Muscle layer of colon (tissue), 2 donors: ENCODE measurements around the gene PAFAH1B2.
A peak's percentile ranks its signal among the peaks of the same experiment; 100 is the strongest.
"Not testable (repeated sequence)": the region's sequence is repeated elsewhere in the genome, so short reads cannot be mapped to it uniquely, and the experiment has no call there.

Experiments
- H3K27ac ChIP-seq: one replicate; pipeline ENCODE4 v1.7.0; 2013; ENCODE audit warnings: low read depth, mild to moderate bottlenecking, low read length, moderate library complexity
- H3K27me3 ChIP-seq, 2 donors: one replicate each; pipeline ENCODE4 v1.7.0; 2013; ENCODE audit warnings: low read length in 2 of 2, mild to moderate bottlenecking in 2 of 2; ENCODE audit not compliant: insufficient read depth in 2 of 2, control insufficient read depth in 1 of 2
- H3K36me3 ChIP-seq: one replicate; pipeline ENCODE4 v1.7.0; 2013; ENCODE audit warnings: mild to moderate bottlenecking, low read length; ENCODE audit not compliant: insufficient read depth
- H3K4me1 ChIP-seq: one replicate; pipeline ENCODE4 v1.7.0; 2013; ENCODE audit warnings: mild to moderate bottlenecking, low read length; ENCODE audit not compliant: insufficient read depth
- H3K4me3 ChIP-seq, 2 donors: one replicate each; pipeline ENCODE4 v1.7.0; 2013; ENCODE audit warnings: low read length in 2 of 2, low read depth in 1 of 2, mild to moderate bottlenecking in 1 of 2, moderate library complexity in 1 of 2
- H3K9ac ChIP-seq: one replicate; pipeline ENCODE4 v1.7.0; 2013; ENCODE audit warnings: low read length
- H3K9me3 ChIP-seq: one replicate; pipeline ENCODE4 v1.7.0; 2013; ENCODE audit warnings: mild to moderate bottlenecking, low read length
- donor health status: abdominal sarcoma.
- donor health status: Adenocarcinoma of cecum.

PAFAH1B2 gene

DNA sequence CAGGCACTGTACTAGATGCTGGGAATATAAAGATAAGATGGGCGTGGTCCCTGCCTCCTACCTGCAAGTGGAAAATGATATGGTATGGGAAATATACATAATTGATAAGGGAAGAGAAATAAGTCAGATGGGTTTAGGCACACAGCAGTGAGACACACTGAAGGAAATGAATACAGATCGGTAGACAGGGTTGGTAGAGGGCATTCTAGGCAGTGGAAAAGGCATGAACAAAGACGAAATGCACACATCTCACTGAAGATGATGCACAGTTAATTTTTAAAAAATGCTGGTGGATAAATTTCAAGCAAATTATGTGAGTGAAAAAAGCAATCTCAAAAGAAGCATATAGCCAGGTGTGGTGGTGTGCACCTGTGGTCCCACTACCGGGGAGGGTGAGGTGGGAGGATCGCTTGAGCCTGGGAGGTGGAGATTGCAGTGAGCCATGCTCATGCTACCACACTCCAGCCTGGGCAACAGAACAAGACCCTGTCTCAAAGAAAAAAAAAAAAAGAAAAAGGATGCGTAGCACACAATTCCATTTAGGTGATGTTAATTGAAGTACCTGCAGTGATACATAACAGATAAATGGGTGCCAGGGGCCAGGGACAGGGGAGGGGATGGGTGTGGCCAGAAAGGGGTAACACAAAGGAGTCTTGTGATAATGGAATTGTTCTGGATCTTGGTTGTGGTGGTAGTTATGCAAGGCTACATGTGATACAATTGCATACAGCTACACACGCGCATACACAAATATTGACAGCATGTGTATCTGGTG, 65.5 kb downstream of the PAFAH1B2 start:
- not testable (repeated sequence) for H3K4me3 ChIP-seq, H3K27me3 ChIP-seq, H3K9ac ChIP-seq, H3K9me3 ChIP-seq
- H3K36me3 ChIP-seq = peaks cover 27% of the 10 kb centered on the region
- peak overlapping the region; percentile 66 for H3K27ac ChIP-seq
- H3K4me1 ChIP-seq = peaks cover 10% of the 10 kb centered on the region

DNA sequence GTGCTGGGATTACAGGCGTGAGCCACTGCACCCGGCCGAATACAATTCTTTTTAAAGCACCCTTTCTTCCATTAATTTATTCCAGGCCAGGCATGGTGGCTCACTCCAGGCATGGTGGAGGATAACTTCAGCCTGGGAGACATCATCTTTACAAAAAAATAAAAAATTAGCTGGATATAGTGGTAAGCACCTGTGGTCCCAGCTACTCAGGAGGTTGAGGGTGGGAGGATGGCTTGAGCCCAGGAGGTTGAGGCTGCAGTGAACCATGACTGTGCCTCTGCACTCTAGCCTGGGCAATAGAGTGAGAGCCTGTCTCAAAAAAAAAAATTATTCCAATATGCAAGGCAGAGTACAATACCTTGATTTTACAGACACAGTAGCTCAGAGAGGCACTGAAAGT, 66.5 kb downstream of the PAFAH1B2 start:
- Histone ChIP-seq H3K4me3 (no peak overlapping the region), H3K36me3 (peaks cover 19% of the 10 kb centered on the region), H3K27me3 (no peaks in the 10 kb centered on the region), H3K27ac (no peak overlapping the region), H3K4me1 (peaks cover under 1% of the 10 kb centered on the region), H3K9me3 (no peaks in the 10 kb centered on the region), H3K9ac (no peak overlapping the region)

DNA sequence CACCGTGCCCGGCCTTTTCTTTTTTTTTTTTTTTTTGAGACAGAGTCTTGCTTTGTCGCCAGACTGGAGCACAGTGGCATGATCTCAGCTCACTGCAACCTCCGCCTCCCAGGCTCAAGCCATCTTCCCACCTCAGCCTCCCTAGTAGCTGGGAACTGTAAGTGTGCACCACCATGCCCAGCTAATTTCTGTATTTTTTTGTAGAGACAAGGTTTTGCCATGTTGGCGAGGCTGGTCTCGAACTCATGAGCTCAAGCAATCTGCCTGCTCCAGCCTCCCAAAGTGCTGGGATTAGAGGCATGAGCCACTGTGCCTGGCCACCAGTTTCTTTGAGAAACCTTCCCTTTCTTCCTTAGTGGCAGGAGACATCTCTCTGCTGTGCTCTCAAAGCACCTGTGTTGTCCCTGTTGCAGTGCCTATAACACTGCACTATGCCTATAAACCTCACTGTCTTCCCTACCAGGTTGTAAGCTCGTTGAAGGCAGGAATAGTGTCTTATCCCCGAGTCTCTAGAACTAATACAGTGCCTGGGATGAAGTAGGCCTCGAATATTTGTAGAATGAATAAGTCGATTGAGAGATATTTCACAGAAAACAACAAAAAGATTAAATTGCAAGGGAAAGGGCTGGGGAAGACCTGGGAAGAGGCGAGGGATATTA, 68.7 kb downstream of the PAFAH1B2 start:
- Histone ChIP-seq H3K36me3 (peaks cover 30% of the 10 kb centered on the region), H3K27ac (no peak overlapping the region), H3K9me3 (no peaks in the 10 kb centered on the region)

DNA sequence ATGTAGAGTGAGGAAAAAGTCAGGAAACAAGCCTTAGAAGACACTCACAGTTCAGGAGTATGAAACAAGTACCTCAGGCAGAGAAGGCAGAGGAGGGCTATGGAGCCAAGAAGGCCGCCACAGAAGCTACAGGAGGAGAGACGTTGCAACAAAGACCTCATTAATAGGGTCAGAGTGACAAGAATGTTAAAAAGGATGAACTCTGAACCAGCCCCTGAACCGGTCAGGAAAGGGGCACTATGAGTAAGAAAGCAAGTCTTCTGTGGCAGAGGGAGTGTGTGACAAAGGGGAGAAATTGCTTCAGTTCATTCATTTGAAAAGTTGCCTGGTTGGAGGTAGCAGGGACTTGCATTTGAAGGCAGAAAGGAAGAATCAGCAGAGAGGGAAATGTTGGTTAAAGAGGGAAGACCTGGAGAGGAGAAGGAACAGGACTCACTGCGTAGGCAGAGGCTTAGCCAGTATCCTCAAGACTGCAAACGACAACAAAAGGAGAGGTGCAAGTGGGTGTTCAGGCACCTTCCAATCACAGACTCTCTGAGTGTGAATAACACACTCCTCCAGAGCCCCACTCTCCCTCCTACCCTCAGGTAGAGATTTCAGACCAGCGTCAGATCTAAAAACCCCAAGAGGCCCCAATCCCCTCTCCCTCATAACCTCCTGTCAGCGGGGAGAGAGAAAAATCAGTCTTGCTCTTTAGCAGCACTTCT, 70.5 kb downstream of the PAFAH1B2 start:
- H3K9me3 ChIP-seq = no peaks in the 10 kb centered on the region
- H3K4me3 ChIP-seq = no peak overlapping the region
- H3K9ac ChIP-seq = no peak overlapping the region
- H3K36me3 ChIP-seq = peaks cover 43% of the 10 kb centered on the region
- no peaks in the 10 kb centered on the region for H3K27me3 ChIP-seq
- H3K27ac ChIP-seq = peak overlapping the region; percentile 24
- peaks cover 39% of the 10 kb centered on the region for H3K4me1 ChIP-seq

More for the DNA sequence above, 68.7 kb downstream of the PAFAH1B2 start:
- H3K4me1 ChIP-seq = peaks cover 22% of the 10 kb centered on the region
- H3K9ac ChIP-seq = no peak overlapping the region
- no peaks in the 10 kb centered on the region for H3K27me3 ChIP-seq
- H3K4me3 ChIP-seq = no peak overlapping the region

DNA sequence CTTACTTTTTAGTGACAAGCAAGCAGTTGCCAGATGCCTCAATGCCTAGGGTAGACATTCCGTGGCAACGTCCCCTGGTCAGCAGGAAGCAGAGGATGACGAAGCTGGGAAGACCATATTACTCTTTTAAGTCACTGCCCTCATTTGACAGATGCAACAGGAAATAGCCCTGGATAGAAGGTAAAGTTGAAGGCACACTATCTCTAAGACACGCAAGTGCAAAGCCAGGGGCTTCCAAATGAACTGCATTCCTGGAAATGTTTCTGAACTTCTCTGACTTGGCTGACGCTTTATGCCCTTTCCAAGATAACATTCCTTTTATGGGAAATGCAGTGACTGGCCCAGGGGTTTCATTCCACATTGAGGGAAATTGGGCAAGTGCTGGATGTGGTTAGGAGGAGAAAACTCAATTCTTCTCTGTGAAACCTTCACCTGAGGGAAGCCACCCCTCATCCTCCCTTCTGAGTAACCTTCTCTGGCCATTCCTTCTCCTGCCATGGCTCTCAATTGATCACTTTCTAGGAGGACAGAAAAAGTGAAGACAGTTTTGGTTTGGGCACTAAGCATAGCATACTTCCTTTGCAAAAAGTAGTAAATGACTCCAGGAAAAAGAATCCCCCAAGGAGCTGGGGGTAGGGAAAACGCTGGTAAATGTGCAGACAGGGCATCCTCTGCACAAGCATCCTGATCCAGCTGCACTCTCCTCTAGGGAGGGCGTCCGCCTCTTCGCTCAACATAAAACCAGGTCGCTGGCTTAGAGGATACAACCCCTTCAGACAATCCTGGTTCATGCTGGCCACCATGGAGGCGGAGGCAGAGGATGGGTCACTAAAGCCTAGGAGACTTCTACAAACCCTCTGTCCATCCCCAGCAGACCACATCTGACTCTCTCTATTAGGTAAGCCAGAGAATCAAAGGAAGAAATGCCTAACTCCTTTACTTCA, 73.3 kb downstream of the PAFAH1B2 start:
- Histone ChIP-seq H3K9me3 (no peaks in the 10 kb centered on the region), H3K27ac (peak overlapping the region; percentile 89), H3K4me1 (peaks cover 68% of the 10 kb centered on the region), H3K36me3 (peaks cover 43% of the 10 kb centered on the region), H3K9ac (peak overlapping the region; percentile 42), H3K27me3 (no peaks in the 10 kb centered on the region), H3K4me3 (peak overlapping the region in 1 of 2 donors; percentile 19)

DNA sequence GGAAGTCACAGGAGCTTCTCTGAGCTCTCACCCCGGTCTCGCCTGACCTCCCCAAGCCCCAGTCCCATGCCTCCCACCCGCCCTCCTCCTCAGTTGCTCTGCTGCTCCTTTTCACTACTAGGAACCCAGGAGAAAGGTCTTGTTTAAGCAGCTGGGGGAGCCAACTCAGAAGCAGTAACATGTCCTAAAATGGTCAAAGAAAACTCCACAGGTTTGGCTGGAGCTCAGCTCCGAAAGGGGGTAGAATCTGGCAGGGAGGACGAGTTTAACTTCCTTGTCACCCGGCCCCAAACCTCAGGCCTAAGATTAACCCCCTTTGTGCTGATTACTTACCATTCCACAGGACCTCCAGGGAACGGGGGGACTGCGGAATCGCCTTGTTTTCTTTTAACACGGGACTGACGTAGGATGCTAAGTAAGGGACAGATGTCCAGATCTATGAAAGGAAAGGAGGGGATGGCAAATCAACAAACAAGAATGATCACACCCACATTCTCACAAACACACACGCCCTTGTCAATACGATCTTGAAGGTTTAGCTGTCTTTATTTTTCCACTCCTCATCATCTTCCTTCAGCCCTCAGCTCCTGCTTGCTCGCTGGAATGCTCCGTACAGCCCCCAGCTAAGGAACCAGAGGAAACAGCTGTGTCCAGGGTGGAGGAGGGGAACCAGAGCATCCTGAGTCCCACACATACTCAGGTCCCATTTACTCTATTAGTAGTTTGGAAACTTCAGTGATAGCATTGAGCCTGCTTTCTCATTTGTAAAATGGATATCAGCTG, 74.2 kb downstream of the PAFAH1B2 start:
- H3K4me1 ChIP-seq = peaks cover 77% of the 10 kb centered on the region
- H3K4me3 ChIP-seq = peak overlapping the region in 1 of 2 donors; percentile 19
- peak overlapping the region; percentile 42 for H3K9ac ChIP-seq
- H3K36me3 ChIP-seq = peaks cover 38% of the 10 kb centered on the region
- H3K27ac ChIP-seq = peak overlapping the region; percentile 89
- no peaks in the 10 kb centered on the region for H3K9me3 ChIP-seq
- no peaks in the 10 kb centered on the region for H3K27me3 ChIP-seq

DNA sequence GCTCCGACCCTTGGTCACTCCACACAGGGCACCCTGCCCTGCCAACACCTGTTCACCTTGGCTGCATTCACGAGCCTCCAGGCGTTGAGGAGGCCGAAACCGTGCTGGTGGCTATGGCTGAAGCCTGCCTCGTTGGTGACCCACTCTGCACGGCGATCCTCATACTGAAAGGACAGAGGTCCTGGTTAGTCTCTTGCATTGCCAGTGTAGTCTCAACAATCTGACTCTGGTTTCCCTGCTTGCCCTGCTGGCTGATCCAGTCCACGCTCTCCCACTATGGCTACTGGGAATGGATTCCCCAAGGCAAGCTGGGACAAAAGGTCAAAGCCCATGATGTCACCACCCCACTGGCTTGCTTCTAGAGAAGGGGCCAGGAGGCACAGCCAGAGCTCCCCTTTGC, 74.9 kb downstream of the PAFAH1B2 start:
- Histone ChIP-seq H3K9me3 (no peaks in the 10 kb centered on the region), H3K9ac (peak overlapping the region; percentile 42), H3K27me3 (no peaks in the 10 kb centered on the region), H3K27ac (peak overlapping the region; percentile 89), H3K4me1 (peaks cover 84% of the 10 kb centered on the region), H3K36me3 (peaks cover 42% of the 10 kb centered on the region), H3K4me3 (peak overlapping the region in 1 of 2 donors; percentile 16)

DNA sequence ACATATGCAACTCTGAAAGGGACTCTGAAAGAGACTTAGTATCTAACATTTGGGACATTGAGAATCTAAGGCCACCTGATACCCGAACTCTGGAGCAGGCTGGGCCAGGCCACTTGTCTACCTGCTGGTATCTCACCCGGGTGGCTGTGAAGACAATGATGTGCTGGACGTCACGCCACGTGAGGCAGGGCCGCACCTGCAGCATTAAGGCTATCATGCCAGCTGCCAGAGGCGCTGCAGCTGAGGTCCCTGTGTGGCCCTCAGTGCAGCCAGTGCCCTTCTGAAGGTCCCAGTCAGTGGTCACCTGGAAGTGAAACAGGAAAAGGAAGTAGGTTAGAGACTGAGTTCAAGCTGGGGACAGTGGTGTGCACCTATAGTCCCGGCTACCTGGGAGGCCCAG, 75.4 kb downstream of the PAFAH1B2 start:
- Histone ChIP-seq H3K4me3 (peak overlapping the region in 1 of 2 donors; percentile 16), H3K9me3 (no peaks in the 10 kb centered on the region), H3K27me3 (no peaks in the 10 kb centered on the region), H3K27ac (peak overlapping the region; percentile 89), H3K4me1 (peaks cover 88% of the 10 kb centered on the region), H3K36me3 (peaks cover 42% of the 10 kb centered on the region), H3K9ac (peak overlapping the region; percentile 42)

DNA sequence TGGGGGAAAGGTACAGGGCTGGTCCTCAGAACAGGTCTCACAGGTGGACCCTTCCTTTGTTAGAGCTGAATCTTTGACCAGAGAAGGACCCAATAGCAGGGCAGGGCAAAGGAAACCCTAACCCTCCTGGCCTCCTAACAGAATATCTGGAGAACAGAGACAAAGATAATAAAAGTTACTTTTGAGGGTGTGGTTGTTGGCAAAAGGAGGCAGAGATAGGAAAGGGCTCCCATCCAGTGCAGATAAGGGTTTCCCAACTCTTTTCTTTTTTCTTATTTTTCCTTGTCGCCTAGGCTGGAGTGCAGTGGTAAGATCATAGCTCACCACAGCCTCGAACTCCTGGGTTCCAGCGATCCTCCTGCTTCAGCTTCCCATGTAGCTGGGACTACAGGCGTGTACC, 75.9 kb downstream of the PAFAH1B2 start:
- Histone ChIP-seq H3K9ac (peak overlapping the region; percentile 42), H3K27me3 (no peaks in the 10 kb centered on the region), H3K9me3 (no peaks in the 10 kb centered on the region), H3K27ac (peak overlapping the region; percentile 89), H3K4me3 (no peak overlapping the region), H3K36me3 (peaks cover 39% of the 10 kb centered on the region), H3K4me1 (peaks cover 92% of the 10 kb centered on the region)

DNA sequence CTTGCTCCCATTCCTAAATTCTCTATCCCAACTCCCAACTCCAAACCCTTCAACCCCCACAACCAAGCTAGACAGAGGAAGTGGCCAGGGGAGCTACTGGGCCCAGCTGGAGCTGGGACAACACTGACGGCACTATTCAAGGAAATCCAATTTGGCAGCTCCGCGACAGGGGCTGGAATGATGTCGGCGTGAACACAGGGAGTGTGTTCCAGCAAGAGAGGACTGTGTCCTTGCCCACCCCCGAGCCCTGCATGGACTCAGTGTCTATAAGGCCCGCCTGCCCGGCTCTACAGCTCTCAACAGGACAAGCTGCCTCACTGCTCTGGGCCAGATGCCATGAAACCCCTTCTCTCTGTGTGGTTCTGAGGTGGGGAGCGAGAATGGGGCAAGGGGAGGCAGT, 76.5 kb downstream of the PAFAH1B2 start:
- H3K27me3 ChIP-seq = no peaks in the 10 kb centered on the region
- H3K4me3 ChIP-seq = peak overlapping the region in 1 of 2 donors; percentile 36
- peak overlapping the region; percentile 89 for H3K27ac ChIP-seq
- H3K9ac ChIP-seq = peak overlapping the region; percentile 30
- no peaks in the 10 kb centered on the region for H3K9me3 ChIP-seq
- peaks cover 92% of the 10 kb centered on the region for H3K4me1 ChIP-seq
- H3K36me3 ChIP-seq = peaks cover 42% of the 10 kb centered on the region
